ENCODE results near the gene SLC16A14. TPM values are rescaled to one million over a fixed set of nuclear protein-coding genes. Genes with fewer than 3 reads are reported as not detected.

The SLC16A14 gene
- total RNA-seq, 1 donor from 2014 or later, result 2.8 TPM

- H3K36me3 ChIP-seq (ENCODE audit: control insufficient read depth, insufficient read depth, low read length), result no peaks in the 10 kb centered on the region
- DNase-seq (ENCODE audit: low read depth), result no peak
- H3K4me3 ChIP-seq (ENCODE audit: low read depth, low read length), result no peak overlapping the region
- H3K27me3 ChIP-seq (ENCODE audit: control insufficient read depth, insufficient read depth, low read length), result no peaks in the 10 kb centered on the region
- TF ChIP-seq, protein P1, sequence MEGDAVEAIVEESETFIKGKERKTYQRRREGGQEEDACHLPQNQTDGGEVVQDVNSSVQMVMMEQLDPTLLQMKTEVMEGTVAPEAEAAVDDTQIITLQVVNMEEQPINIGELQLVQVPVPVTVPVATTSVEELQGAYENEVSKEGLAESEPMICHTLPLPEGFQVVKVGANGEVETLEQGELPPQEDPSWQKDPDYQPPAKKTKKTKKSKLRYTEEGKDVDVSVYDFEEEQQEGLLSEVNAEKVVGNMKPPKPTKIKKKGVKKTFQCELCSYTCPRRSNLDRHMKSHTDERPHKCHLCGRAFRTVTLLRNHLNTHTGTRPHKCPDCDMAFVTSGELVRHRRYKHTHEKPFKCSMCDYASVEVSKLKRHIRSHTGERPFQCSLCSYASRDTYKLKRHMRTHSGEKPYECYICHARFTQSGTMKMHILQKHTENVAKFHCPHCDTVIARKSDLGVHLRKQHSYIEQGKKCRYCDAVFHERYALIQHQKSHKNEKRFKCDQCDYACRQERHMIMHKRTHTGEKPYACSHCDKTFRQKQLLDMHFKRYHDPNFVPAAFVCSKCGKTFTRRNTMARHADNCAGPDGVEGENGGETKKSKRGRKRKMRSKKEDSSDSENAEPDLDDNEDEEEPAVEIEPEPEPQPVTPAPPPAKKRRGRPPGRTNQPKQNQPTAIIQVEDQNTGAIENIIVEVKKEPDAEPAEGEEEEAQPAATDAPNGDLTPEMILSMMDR (IDR thresholded peaks at IDR 0.05; ENCODE audit: insufficient read depth, low read length, poor library complexity, severe bottlenecking), result no peak
These were observed 45.4 kb downstream of the SLC16A14 start for GRCh38 chr2:230023313-230023712.

DNA sequence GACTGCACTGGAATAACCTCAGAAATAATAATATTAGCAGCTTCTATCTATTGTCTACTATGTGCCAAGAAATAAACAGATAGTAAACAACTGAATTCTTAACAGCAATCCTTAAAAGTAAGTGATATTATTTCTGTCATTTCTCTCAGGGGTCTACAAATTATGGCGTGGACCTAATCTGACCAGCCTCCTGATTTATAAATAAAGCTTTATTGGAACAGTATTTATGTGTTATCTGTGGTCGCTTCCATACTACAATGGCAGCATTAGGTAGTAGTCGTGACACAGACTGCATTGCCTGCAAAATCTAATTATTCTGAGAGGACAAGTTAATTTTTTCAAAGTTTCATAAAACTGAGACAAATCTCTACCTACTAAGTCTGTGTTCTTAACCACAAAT, 49.0 kb downstream of the SLC16A14 start:
- Histone ChIP-seq H3K27me3 (ENCODE audit: control insufficient read depth, insufficient read depth, low read length) (no peaks in the 10 kb centered on the region), H3K36me3 (ENCODE audit: control insufficient read depth, insufficient read depth, low read length) (no peaks in the 10 kb centered on the region), H3K4me3 (ENCODE audit: low read depth, low read length) (no peak overlapping the region)
- no peak for DNase-seq (ENCODE audit: low read depth)
- TF ChIP-seq, protein P1 (IDR thresholded peaks at IDR 0.05; ENCODE audit: insufficient read depth, low read length, poor library complexity, severe bottlenecking), result no peak

DNA sequence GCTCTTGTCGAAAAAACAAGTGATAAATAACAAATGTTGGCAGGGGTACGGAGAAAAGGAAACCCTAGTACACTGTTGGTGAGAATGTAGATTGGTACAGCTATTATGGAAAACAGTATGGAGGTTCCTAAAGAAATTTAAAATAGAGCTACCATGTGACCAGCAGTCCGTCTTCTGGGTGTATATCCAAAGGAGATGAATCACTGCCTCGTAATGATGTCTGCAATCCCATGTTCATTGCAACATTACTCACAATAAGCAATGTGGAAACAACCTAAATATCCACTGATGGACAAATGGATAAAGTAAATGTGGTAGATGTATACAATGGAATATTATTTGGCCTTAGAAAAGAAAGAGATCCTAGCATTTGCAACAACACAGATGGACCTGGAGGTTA, 50.6 kb downstream of the SLC16A14 start:
- TF ChIP-seq, protein P1 (IDR thresholded peaks at IDR 0.05; ENCODE audit: insufficient read depth, low read length, poor library complexity, severe bottlenecking), result no peak
- H3K36me3 ChIP-seq (ENCODE audit: control insufficient read depth, insufficient read depth, low read length), result no peaks in the 10 kb centered on the region
- no peaks in the 10 kb centered on the region for H3K27me3 ChIP-seq (ENCODE audit: control insufficient read depth, insufficient read depth, low read length)
- DNase-seq (ENCODE audit: low read depth), result no peak
- no peak overlapping the region for H3K4me3 ChIP-seq (ENCODE audit: low read depth, low read length)

GRCh38 chr2:230016844-230017243, 51.9 kb downstream of the SLC16A14 start:
- Histone ChIP-seq H3K27me3 (ENCODE audit: control insufficient read depth, insufficient read depth, low read length) (no peaks in the 10 kb centered on the region), H3K4me3 (ENCODE audit: low read depth, low read length) (no peak overlapping the region), H3K36me3 (ENCODE audit: control insufficient read depth, insufficient read depth, low read length) (no peaks in the 10 kb centered on the region)
- peak; percentile 4 for DNase-seq (ENCODE audit: low read depth)
- TF ChIP-seq, protein P1 (IDR thresholded peaks at IDR 0.05; ENCODE audit: insufficient read depth, low read length, poor library complexity, severe bottlenecking), result no peak

GRCh38 chr2:230012267-230012884, 56.3 kb downstream of the SLC16A14 start:
- TF ChIP-seq, protein P1 (IDR thresholded peaks at IDR 0.05; ENCODE audit: insufficient read depth, low read length, poor library complexity, severe bottlenecking), result no peak
- Histone ChIP-seq H3K4me3 (ENCODE audit: low read depth, low read length) (no peak overlapping the region), H3K36me3 (ENCODE audit: control insufficient read depth, insufficient read depth, low read length) (no peaks in the 10 kb centered on the region), H3K27me3 (ENCODE audit: control insufficient read depth, insufficient read depth, low read length) (no peaks in the 10 kb centered on the region)
- no peak for DNase-seq (ENCODE audit: low read depth)

GRCh38 chr2:230011617-230012016, 57.1 kb downstream of the SLC16A14 start:
- TF ChIP-seq, protein P1 (IDR thresholded peaks at IDR 0.05; ENCODE audit: insufficient read depth, low read length, poor library complexity, severe bottlenecking), result no peak
- DNase-seq (ENCODE audit: low read depth), result no peak
- Histone ChIP-seq H3K4me3 (ENCODE audit: low read depth, low read length) (no peak overlapping the region), H3K27me3 (ENCODE audit: control insufficient read depth, insufficient read depth, low read length) (no peaks in the 10 kb centered on the region), H3K36me3 (ENCODE audit: control insufficient read depth, insufficient read depth, low read length) (no peaks in the 10 kb centered on the region)
